Measurements from ENCODE around the gene ASIC3.

Gene ASIC3

DNA sequence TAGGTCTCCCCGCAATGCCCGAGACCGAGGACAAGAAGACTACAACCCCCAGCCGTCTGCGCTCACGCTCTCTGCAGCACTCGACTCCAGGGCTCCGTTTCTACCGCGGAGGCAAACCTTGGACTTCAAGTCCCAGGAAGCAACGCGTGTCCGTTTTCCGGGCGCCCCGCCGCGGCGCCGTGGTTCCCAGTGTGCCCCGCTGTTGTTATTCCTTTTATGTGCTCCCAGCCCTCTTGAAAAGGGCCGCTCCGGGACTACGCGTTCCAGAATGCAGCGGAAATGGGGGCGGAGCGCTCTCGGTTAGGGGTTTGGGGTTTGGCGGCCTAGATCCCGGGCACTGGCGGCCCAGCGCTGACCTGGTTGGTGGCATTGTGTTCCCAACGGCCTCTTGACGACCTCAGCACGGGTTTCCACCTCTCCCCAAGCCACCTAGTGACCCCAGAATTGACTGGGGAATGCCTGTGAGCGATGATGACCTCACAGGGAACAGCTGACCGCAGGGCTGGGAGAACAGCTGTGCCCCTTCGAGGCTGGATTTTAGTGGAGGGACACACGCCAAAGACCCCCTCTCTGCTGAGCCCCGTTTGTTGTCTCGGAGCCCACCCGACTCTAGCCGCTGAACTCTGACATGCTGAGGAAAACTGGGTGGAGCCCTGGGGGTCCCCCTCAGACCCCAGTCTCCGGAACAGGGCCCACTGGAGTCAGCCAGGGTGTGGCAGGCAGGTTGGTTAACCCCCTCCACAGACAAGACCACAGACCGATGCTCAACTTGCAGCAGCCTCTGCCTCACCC is 9.9 kb downstream of the ASIC3 start:
- peak; percentile 96 for DNase-seq

DNA sequence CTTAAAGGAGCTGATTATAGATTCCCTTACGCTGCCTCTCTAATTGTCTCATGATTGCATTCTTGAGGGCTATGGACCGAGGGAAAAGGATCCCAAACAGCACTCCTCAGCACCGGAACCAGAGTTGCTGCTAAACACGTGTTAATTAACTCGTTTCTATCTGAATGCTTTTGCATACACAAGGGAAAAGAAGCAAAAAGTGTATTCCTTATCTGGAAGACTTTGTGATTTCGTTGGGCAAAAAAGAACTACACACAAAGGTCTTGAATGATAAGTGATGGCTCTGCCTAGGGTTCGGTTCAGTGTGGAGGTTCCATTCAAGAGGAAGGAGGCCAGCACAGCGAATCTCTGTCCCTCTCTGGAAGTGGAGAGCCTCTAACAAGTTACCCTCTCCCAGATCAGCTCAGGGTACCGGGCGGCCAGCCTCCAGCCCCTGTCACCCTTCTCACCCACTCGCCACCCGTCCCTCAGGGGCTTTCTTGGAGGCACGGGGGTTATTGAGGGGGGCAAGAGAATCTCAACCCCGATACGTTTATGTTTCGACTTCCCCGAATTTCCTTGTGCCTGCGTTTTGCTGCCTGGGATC is 10.5 kb downstream of the ASIC3 start:
- DNase-seq = no peak

DNA sequence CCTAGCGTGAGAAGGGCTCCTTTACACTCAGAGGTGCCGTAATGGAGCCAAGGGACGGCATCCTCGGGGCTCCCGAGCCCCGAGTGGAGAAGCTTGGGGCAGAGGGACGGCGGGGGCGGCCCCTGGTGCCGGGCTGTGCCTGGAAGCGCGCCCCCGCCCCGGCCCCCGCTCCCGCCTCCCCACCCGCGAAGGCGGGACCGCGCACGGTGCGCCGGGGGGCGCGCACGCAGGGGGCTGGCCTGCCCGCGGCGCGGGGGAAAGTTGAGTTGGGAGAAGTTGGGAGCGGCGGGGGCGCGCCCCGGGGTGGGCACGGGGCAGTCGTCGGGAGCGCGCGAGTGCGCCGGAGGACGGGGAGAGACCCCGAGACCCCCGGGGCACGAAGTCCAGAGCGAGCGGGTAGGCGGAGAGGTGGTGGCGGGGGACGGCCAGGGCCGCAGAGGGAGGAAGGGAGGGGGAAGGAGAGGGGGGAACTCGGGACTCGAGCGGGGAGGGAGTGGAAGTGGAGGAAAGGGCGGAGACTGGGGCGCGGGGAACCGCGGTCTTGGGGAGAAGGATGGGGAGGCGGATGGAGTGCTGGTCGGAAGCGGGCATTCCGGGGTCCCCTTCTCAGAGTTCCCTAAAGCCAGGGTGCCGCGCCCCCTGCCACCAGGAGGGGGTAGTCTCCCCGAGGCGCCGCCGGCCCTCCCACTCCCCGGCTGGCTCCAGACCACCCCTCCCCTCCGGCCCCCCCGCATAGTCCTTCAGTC is 11.2 kb downstream of the ASIC3 start, which contains the start of gene SLC4A2:
Gene SLC4A2, plus strand, starts transcription at position 223 of the 746 bp plus-strand sequence. CDS start 2,399 bp downstream, outside the sequence.
- peak; percentile 67 for DNase-seq

DNA sequence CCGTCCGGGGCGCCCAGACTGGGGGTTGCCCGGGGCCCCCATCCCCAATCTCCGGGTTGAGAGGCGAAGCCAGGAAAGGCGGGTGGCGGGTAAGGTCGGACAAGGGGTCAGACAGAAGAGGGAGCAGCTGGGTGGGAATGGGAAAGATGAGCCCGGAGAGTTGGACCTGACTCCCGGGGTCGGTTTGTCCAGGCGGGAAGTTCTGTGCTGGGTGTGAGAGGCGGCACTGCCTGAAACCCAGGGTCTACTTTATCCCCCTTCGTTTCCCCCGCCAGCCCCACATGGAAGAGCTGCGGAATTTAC is 11.7 kb downstream of the ASIC3 start:
- no peak for DNase-seq

DNA sequence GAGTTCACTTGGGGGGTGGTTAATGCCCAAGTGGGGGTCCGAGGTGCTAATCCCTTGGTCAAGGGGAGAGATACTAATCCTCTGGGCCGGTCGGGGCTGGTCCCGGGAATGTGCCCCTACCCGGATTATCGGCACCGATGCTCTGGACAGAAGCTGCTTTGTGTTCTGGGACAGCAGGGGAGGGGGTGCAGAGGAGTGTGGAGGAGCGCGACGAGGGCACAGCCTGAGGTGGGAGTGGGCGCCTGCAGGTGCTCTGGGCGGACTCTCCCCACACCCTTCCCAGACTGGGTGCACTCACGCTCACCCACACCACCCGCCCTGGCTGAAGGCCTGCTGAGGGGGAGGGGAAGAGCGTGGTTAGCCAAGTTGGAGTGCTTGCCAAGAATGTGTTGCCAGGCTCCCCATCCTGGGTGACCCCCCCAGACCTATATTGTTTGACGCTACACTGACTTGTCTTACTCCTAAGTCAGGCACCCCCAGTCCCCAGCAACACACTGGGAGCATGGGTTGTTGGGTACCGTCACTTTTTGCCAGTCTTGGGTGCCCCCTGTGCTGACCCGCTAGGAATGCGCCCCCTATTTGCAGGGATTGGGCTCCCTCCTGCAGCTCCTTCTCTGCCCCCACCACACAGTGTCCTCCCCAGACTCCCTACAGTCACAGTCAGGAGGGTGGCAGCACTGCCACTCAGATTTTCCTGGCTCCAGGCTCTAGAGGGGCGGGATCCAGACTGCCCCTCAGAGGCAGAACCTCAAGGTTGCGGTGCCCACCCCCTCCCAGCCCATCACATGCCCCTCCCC is 12.3 kb downstream of the ASIC3 start:
- DNase-seq = no peak

DNA sequence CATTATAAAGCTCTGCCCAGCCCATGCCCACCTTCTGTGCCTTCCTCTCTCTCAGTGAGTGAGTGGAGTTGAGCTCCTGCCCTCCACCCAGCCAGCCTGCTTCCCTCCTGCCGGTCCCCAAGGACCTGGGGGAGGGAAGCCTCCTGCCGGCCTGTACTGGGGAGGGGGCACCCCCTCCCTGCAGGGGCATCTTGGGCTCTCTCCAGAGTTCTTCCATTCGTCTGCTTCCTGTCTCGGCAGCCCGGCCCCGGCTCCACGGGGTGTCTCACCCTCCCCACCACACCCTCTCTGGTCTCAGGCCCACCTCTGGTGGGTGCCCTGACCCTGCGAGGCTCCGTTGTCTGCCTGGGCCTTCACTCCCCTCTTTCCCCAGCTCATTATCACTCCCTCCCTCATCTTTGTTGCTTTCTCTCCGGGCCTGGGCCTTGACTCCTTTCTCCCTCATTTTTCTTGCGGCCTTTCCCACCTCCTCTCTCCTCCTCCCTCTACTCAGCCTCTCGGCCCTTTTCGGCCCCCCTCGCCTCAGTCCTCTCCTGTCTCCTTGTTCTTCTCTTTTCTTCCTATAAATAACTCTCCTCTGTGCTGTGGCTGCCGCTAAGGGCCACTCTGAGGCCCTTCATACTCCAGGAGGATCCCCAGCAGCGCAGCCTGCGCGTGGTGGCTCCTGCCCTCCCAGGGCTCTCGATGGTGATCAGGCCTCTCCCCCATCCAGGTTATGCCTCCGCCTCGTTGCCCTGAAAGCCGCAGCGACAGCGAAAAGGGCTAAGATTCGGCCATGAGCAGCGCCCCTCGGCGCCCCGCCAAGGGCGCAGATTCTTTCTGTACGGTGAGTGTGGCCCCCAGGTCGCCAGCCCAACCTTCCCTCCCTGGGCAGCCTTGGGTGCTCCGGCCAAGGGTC is 13.1 kb downstream of the ASIC3 start:
- no peak for DNase-seq

DNA sequence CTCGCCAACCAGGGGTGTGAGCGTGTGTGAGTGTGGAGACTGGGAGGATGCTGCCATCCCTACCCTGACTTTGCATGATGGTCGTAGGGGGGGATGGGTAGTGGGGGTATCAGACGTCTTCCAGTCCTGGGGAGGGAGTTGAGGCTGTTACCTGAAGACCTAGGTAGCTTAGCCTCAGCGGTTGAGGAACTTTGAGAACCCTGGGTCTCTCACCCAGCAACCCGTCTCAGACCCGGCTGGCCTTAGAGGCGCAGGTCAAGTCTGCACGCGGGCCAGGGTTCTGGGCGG is 13.7 kb downstream of the ASIC3 start:
- DNase-seq = no peak

DNA sequence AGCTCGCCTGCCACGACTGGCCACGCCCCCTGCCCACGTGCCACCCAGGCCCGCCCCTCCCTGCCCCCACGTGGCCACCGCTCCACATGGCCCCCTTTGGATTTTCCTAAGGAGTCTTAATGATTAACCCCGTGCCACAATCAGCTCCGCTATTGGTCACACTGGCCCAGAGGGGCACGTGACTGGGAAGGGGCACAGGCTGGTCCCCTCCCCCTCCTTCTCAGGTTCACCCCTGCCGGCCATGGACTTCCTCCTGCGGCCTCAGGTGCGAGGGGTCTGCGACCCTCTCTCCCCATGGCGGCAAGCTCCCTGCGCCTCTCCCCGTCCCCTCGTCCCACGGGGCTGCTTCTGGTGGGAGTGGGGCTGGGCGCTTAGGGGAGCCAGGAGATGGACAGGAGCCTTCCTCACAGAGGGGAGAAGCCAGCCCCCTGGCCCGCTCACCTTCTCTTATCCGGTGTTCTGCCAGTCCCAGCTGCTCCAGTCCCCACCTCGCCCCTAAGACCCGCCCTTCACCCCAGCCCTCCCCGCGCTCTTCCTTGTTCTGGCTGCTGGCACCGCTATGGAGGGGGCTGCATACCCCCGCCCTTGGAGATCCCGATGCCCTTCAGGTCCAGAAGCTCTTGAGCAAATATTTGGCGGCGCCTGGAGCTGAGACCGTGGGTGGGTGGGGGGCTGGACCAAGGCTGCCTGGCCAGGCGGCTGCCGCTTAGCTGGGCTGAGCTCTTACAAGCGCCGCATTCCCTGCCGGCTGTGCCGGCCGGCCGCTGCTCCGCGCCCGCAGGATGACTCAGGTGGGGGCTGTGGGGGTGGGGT is 14.3 kb downstream of the ASIC3 start:
- DNase-seq = no peak

DNA sequence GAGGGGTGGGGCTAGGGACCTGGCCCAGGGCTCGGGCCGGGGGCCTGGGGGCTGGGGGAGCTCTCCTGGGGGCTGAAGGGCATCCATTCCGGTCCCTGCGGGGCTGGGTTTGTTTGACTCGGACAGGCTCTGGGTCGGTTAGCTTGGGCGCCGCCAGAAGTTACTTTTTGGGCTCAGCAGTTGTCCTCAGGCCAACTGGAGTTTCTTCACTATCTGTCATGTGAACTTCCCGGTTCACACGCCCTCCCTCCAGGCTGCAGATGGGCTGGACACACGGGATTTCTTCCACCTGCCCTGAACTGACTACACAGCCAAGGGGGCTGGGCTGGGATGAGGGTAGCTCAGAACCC is 14.9 kb downstream of the ASIC3 start:
- no peak for DNase-seq

DNA sequence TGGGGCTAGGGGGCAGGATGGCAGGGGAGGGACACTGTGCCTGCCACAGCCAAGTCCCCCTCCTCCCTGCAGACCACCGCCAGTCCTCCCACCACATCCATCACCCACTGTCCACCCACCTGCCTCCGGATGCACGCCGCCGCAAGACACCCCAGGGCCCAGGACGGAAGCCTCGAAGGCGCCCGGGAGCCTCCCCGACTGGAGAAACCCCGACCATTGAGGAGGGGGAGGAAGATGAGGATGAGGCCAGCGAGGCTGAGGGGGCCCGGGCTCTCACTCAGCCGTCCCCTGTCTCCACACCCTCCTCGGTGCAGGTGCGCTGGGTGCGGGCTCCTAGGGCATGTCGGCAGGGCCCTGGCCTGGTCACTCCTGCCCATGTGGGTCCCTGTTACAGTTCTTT is 16.1 kb downstream of the ASIC3 start:
- no peak for DNase-seq

DNA sequence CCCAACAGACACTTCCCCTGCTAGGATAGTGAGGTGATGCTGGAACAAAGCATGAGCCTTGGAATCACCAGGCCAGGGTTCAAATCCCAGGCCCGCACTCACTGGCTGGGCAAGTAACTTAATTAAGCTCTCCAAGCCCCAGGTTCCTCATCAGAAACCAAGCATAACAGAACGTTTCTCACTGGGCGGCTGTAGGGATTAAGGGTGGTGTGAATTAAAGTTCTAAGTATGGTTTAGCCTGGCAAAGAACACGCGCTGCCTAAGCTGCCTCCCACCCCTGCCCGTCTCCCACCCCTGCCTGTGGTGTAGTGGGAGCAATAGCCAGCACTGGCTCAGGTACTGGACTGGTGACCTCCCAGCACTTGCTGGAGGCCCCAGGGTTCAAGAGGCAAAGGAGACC is 16.7 kb downstream of the ASIC3 start:
- no peak for DNase-seq

DNA sequence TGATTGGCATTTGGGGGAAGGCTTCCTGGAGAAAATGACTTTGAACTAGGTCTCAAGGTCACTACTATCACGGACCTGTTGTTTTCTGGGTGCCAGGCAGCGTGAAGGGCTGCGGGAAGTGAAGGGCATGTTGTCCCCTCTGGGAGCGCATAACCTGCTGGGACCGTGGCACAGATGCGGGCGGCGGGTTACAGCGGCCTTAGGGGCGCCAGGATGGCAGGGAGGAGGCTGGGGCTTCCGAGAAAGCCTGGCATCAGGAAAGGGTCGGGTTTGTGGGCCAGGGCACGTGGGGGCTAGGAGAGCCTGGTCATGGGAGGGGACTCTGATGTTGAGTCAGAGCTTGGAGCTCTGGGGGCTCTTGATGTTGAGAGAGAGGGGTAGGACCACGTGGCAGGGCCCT is 17.2 kb downstream of the ASIC3 start:
- no peak for DNase-seq

DNA sequence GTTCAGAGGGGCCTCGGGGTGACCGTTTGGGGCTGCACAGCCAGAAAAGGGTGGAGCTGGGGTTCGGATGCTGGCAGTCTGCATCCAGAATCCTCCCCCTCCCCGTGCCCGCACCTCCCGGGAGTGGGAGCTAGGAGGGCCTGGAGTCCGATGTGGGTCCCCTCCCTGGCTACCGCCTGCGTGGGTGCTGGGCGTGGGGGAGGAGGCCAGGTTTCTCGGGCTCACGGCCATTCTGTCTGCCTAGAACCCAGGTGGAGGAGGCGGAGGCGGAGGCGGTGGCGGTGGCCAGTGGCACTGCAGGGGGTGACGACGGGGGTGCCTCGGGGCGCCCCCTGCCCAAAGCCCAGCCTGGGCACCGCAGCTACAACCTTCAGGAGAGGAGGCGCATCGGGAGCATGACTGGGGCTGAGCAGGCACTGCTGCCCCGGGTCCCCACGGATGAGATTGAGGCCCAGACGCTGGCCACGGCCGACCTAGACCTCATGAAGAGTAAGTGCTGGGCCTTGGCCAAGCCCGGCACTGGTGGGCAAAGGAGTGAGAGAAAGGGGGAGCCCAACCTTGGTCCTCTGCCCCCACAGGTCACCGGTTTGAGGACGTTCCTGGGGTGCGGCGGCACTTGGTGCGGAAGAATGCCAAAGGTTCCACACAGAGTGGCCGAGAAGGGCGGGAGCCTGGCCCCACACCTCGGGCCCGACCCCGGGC is 18.1 kb downstream of the ASIC3 start:
- DNase-seq = no peak

DNA sequence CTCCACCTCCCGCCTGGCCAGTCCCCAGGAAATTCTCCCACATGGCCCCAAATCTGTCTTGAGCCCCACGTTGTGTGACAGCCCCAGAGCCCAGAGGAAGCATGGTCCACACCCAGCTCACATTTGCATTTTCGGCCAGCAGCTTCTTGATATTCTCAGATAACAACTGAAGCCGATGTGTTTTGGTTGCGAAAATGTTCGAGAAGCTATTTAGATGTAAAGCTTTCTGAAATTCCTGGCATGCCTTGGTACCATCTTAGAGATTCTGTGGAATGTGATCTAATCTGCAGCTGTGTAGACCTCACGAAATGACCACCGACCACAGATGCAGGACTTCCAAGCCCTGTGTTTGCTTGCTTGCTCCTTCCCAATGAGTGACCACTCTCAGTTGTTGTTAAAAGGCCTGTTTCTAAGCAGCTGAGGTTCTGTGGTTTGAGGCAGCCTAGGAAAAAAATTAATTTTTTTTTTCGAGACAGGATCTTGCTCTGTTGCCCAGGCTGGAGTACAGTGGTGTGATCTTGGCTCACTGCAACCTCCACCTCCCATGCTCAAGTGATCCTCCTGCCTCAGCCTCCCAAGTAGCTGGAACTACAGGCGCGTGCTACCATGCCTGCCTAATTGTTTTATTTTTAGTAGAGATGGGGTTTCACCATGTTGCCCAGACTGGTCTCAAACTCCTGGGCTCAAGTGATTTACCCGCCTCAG is 19.9 kb downstream of the ASIC3 start:
- no peak for DNase-seq

DNA sequence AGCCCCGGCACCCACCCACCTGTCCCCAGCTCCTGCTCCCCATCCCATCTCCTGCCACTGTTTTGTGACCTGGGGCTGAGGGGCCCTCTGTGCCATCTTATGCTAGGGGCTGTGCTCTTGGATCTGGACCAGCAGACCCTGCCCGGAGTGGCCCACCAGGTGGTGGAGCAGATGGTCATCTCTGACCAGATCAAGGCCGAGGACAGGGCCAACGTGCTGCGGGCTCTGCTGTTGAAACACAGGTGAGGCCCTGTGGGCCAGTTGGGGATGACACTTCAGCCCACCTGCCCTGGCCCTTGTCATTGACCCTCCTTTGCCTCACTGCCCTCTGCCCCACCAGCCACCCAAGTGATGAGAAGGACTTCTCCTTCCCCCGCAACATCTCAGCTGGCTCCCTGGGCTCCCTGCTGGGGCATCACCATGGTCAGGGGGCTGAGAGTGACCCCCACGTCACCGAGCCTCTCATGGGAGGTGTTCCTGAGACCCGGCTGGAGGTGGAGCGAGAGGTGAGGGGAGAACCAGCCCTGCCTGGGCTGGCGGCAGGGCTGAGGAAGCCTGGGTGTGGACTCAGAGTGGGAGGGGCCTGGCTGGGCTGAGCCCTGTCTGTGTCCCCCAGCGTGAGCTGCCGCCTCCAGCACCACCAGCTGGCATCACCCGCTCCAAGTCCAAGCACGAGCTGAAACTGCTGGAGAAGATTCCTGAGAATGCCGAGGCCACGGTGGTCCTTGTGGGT is 21.7 kb downstream of the ASIC3 start:
- DNase-seq = no peak

DNA sequence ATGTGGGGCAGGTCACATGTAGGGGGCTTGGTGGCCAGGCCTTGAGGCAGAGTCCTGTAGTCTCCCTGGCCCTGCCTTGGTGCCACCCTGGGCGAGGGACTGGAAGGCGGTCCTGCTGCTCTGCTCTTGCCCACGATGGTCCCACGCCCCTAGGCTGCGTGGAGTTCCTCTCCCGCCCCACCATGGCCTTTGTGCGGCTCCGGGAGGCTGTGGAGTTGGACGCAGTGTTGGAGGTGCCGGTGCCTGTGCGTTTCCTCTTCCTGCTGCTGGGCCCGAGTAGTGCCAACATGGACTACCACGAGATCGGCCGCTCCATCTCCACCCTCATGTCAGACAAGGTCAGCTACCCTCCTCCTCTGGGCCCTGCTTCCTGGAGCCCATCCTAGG is 22.2 kb downstream of the ASIC3 start:
- DNase-seq = no peak

DNA sequence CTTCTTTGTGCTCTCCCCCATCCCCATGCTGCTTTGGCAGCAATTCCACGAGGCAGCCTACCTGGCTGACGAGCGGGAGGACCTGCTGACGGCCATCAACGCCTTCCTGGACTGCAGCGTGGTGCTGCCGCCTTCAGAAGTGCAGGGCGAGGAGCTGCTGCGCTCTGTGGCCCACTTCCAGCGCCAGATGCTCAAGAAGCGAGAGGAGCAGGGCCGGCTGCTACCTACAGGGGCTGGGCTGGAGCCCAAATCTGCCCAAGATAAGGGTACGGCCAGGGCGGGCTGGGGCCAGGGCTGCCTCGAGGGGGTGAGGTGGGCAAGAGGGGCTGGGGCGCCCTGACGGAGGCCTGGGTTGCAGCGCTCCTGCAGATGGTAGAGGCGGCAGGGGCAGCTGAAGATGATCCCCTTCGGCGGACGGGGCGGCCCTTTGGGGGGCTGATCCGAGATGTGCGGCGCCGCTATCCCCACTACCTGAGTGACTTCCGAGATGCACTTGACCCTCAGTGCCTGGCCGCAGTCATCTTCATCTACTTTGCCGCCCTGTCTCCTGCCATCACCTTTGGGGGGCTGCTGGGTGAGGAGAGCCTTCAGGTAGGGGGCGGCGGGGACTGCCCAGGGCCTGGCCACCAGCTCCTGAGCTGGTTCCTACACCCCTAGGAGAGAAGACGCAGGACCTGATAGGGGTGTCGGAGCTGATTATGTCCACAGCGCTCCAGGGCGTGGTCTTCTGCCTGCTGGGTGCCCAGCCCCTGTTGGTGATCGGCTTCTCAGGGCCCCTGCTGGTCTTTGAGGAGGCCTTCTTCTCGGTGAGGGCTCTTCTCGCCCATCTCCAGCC is 22.9 kb downstream of the ASIC3 start:
- no peak for DNase-seq

DNA sequence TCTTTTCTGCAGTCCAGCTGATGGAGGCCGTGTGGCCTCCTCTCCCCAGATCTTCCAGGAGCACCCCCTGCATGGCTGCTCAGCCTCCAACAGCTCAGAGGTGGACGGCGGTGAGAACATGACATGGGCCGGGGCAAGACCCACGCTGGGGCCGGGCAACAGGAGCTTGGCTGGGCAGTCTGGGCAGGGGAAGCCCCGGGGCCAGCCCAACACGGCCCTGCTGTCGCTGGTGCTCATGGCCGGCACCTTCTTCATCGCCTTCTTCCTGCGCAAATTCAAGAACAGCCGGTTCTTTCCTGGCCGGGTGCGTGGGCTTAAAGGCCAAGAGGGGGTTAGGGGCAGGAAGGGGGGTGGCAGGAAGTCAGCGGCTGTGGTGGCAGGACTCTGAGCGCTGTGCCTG is 25.7 kb downstream of the ASIC3 start:
- DNase-seq = no peak
